ENCODE data around the gene HOXD8. TPM values are rescaled to one million over a fixed set of nuclear protein-coding genes. Genes with fewer than 3 reads are reported as not detected.

Gene HOXD8
- total RNA-seq, 1 donor from 2014 or later: 0.58 TPM

DNA sequence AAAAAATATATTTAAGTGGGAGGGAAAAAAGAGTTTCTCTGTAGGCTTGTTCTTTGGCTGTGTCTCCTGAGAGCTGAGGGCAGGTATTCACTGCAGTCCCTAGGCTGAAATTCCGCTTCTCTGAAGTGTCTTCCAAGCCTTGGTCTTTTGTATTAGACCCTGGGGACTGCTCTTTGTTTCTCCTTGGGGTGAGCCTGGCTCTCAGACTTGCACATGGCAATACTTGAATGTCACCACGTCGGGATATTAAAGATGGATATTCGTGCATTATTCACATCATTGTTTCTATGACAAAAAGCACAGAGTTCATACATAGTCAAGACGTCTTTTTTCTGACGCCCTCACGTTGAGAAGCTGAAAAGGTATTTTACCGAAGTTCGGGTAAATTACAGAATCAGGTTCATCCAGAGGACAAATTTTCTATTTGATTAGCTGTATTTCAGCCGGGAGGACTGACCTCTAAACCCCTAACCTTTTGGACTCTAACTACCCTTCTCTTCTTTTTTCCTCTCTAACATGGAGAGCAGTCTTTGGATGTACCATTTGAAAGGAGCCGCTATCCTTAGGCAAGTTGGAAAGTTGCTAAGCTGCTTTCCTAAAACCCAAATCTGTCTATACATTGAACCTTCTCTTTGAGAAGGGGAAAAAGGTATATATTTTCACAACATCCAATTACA is 25.2 kb downstream of the HOXD8 start:
- no peaks in the 10 kb centered on the region for H3K9me3 Mint-ChIP-seq
- DNase-seq (ENCODE audit: low spot score in 2 of 2, unreplicated experiment in 2 of 2): no peak
- H3K27me3 Mint-ChIP-seq (ENCODE audit: low read depth): peaks cover 96% of the 10 kb centered on the region
- no peak overlapping the region for H3K4me3 Mint-ChIP-seq
- H3K36me3 Mint-ChIP-seq: no peaks in the 10 kb centered on the region
- TF ChIP-seq, protein P1, sequence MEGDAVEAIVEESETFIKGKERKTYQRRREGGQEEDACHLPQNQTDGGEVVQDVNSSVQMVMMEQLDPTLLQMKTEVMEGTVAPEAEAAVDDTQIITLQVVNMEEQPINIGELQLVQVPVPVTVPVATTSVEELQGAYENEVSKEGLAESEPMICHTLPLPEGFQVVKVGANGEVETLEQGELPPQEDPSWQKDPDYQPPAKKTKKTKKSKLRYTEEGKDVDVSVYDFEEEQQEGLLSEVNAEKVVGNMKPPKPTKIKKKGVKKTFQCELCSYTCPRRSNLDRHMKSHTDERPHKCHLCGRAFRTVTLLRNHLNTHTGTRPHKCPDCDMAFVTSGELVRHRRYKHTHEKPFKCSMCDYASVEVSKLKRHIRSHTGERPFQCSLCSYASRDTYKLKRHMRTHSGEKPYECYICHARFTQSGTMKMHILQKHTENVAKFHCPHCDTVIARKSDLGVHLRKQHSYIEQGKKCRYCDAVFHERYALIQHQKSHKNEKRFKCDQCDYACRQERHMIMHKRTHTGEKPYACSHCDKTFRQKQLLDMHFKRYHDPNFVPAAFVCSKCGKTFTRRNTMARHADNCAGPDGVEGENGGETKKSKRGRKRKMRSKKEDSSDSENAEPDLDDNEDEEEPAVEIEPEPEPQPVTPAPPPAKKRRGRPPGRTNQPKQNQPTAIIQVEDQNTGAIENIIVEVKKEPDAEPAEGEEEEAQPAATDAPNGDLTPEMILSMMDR (IDR thresholded peaks at IDR 0.05; ENCODE audit: unreplicated experiment): no peak
- no peak overlapping the region for H3K27ac Mint-ChIP-seq
- H3K4me1 Mint-ChIP-seq: peaks cover 12% of the 10 kb centered on the region

DNA sequence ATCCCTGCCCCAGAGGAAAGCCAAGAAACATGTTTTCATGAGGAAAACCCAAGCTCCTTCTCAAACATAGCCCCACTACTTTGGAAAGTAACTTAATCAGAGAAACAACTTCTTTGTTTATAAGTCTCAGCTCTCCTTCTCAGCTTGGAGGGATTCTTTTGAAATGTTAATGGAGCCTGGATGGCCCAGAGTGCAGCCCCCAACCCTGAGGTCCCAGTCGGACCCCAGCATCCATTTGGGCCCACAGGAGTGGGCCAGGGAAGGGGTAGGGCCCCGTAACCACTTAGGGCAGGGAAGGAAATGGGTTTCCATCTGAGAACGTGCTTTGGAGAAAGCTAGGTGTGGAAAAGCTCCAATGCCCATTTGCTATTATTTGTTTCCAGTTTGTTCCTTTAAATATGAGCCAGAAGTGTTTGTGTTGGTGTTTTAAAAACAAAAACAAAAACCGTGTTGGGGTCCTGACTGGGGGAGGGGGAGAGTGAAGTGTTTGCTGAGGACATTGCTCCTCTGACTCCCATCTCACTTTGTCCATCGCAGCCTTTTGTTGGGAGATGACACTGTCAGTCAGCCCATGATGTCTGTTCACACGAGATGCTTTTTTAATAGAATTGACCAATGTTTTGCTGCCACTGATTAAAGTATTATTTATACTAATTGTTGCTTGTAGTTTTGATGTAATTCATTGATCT is 26.0 kb downstream of the HOXD8 start:
- Mint-ChIP-seq H3K27ac (no peak overlapping the region), H3K4me3 (no peak overlapping the region), H3K9me3 (no peaks in the 10 kb centered on the region), H3K27me3 (ENCODE audit: low read depth) (peaks cover 96% of the 10 kb centered on the region), H3K36me3 (no peaks in the 10 kb centered on the region), H3K4me1 (peaks cover 14% of the 10 kb centered on the region)
- TF ChIP-seq, protein P1 (IDR thresholded peaks at IDR 0.05; ENCODE audit: unreplicated experiment): no peak
- no peak for DNase-seq (ENCODE audit: low spot score in 2 of 2, unreplicated experiment in 2 of 2)

DNA sequence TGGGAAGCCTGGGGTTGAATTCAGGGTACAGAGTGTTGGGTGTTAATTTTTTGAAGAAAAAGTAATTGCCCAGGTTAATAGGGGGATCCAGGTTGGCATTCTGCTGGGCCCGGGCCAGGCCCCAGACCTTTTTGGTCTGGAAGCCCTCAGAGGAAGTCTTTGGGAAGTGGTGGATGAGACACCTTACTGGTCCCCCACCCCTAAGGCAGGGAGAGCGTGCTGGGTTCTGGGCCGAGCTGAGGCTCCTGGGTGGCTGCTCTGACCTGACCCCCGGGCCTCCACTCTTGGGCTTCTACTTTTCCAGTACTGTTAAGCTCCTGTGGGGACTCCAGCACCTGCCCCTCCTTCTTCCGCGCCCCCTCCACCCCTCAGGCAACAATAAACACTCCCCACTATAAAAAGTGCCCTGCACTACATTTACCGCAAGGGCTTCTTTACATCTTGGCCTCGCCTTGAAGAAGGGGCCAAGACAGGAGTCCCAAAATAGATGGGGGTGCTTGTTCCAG is 26.8 kb downstream of the HOXD8 start:
- peaks cover 96% of the 10 kb centered on the region for H3K27me3 Mint-ChIP-seq (ENCODE audit: low read depth)
- H3K4me3 Mint-ChIP-seq: no peak overlapping the region
- no peak for DNase-seq (ENCODE audit: low spot score in 2 of 2, unreplicated experiment in 2 of 2)
- H3K27ac Mint-ChIP-seq: no peak overlapping the region
- H3K9me3 Mint-ChIP-seq: no peaks in the 10 kb centered on the region
- no peaks in the 10 kb centered on the region for H3K36me3 Mint-ChIP-seq
- H3K4me1 Mint-ChIP-seq: peaks cover 15% of the 10 kb centered on the region
- TF ChIP-seq, protein P1 (IDR thresholded peaks at IDR 0.05; ENCODE audit: unreplicated experiment): no peak

DNA sequence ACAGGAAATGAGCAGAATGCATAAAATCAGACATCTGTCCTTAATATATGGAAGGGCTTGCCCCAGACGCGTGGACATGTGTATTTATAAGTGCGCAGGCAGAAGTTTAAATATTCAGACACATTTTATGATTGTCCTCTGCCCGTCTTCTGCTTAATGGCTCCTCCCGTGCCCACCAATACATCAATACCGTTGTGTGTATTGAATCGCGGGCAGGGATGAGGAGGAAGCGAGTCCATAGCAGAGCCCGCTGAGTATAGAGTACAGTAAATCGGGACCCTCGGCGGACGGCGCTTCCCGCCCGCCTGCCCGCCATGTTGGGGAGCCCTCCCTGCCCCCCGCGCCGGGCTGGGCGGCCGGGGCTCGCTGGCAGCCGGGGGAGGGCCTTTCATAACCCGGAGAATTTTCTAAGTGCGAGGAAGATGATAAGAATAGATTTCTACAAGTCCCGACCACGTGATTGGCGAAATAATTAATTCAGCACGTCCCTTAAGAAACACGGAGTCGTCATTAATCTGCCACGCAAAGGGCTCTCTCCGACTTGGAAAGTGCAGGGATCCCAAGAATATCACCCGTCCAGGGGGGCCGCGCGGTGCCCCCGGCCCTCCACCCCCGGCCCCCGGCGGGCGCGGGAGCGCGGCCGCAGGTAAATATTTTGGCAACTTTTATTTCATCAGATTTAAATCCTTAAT is 27.4 kb downstream of the HOXD8 start, which contains the start of gene HOXD3:
TSS of gene HOXD3 (plus strand) at position 501 of the 692 bp plus-strand sequence. CDS start 11,808 bp downstream, outside the sequence.
- TF ChIP-seq, protein P1 (IDR thresholded peaks at IDR 0.05; ENCODE audit: unreplicated experiment): no peak
- H3K36me3 Mint-ChIP-seq: no peaks in the 10 kb centered on the region
- H3K4me1 Mint-ChIP-seq: peaks cover 13% of the 10 kb centered on the region
- peaks cover 97% of the 10 kb centered on the region for H3K27me3 Mint-ChIP-seq (ENCODE audit: low read depth)
- no peaks in the 10 kb centered on the region for H3K9me3 Mint-ChIP-seq
- peak within 1 kb of the TSS; percentile 22 for H3K4me3 Mint-ChIP-seq
- H3K27ac Mint-ChIP-seq: no peak within 1 kb of the TSS
- DNase-seq (ENCODE audit: low spot score in 2 of 2, unreplicated experiment in 2 of 2): no peak

DNA sequence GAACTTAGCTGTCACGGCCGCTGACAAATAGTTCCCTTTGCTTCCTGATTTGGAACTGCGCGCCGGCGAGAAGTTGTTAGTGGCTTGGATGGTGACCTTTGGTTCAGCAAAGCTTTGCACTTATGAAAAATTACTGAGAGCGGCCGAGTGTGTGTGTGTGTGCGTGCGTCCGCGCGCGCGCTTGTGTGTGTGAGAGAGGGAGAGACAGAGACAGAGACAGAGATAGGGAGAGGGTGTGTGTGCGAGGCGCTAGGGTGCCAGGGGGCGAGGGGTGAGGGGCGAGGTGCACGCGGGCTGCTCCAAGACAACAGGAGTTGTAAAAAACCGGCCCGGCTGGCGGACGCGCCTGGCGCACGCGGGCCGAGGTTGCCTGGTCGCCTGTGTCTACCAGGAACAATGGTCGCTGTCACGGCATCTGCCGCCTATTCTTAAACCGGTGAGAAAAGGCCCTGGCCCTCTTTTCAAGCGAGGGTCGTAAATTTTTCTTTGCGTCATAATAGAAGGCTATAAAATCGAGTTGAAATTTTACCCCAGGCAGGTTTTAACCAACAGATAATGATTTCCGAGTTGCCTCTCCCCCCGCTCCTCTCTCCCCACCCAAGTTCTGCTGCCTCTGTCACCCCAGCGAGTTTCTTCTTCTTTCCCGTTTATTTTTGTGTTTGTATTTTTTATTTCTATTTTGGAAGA is 28.1 kb downstream of the HOXD8 start:
- H3K4me1 Mint-ChIP-seq: peaks cover 13% of the 10 kb centered on the region
- H3K27me3 Mint-ChIP-seq (ENCODE audit: low read depth): peaks cover 97% of the 10 kb centered on the region
- DNase-seq (ENCODE audit: low spot score in 2 of 2, unreplicated experiment in 2 of 2): no peak
- H3K36me3 Mint-ChIP-seq: no peaks in the 10 kb centered on the region
- no peaks in the 10 kb centered on the region for H3K9me3 Mint-ChIP-seq
- peak overlapping the region; percentile 22 for H3K4me3 Mint-ChIP-seq
- TF ChIP-seq, protein P1 (IDR thresholded peaks at IDR 0.05; ENCODE audit: unreplicated experiment): no peak
- no peak overlapping the region for H3K27ac Mint-ChIP-seq

Data from mesothelial cell of epicardium (in vitro differentiated cells).